OCI-LY3 (cell line): Measurements from ENCODE around the gene CST8.

ENCODE experiments used
- H2AFZ ChIP-seq: fragments of 200-600, 300-600 bp; shearing (Covaris generic); 2 replicates; pipeline ENCODE4 v1.6.0; 2014; ENCODE audit warnings: antibody characterized with exemption, low read depth, low read length
- H3K27ac ChIP-seq: fragments of 200-600, 300-600 bp; sonication (generic); 2 replicates; pipeline ENCODE4 v1.5.1; 2014; ENCODE audit warnings: mild to moderate bottlenecking, low read length, moderate library complexity, mixed read lengths
- H3K27me3 ChIP-seq: fragments of 200-600, 300-600 bp; sonication (generic); 2 replicates; pipeline ENCODE4 v1.6.1; 2014; ENCODE audit warnings: low read depth, low read length, mixed read lengths
- H3K36me3 ChIP-seq: fragments of 200-600, 300-600 bp; sonication (generic); replicated peaks from 2 replicates; pipeline ENCODE3; 2014; ENCODE audit warnings: low read depth, low read length, mixed read lengths
- H3K4me1 ChIP-seq: fragments of 300-600, 200-600 bp; sonication (generic); 2 replicates; pipeline ENCODE4 v1.6.1; 2014; ENCODE audit warnings: low read length, mixed read lengths
- H3K4me2 ChIP-seq: fragments of 200-600, 300-600 bp; sonication (generic); 2 replicates; pipeline ENCODE4 v1.6.1; 2014; ENCODE audit warnings: low read length, mixed read lengths
- H3K4me3 ChIP-seq: fragments of 300-600, 200-600 bp; sonication (generic); 2 replicates; pipeline ENCODE4 v1.5.1; 2014; ENCODE audit warnings: antibody characterized with exemption, mild to moderate bottlenecking, low read length, moderate library complexity
- H3K79me2 ChIP-seq: fragments of 300-600, 200-600 bp; shearing (Covaris generic); 2 replicates; pipeline ENCODE4 v1.6.1; 2014; ENCODE audit warnings: mild to moderate bottlenecking, low read length, mixed read lengths
- H3K9ac ChIP-seq: fragments of 300-600, 200-600 bp; shearing (Covaris generic); 2 replicates; pipeline ENCODE4 v1.6.0; 2014; ENCODE audit warnings: mild to moderate bottlenecking, low read length, moderate library complexity
- H3K9me3 ChIP-seq: fragments of 200-600, 300-600 bp; shearing (Covaris generic); 2 replicates; pipeline ENCODE4 v1.6.1; 2014; ENCODE audit warnings: low read length, mixed read lengths; ENCODE audit not compliant: insufficient read depth
- H4K20me1 ChIP-seq: fragments of 200-600, 300-600 bp; sonication (generic); 2 replicates; pipeline ENCODE4 v1.6.1; 2016; ENCODE audit warnings: low read length, mixed read lengths; ENCODE audit not compliant: insufficient read depth
- EZH2phosphoT487 ChIP-seq: fragments of 200-600 bp; shearing (Covaris generic); IDR thresholded peaks from 2 replicates; pipeline ENCODE4 v1.6.1; 2018; ENCODE audit warnings: antibody characterized with exemption, mixed run types, low read depth
- TF ChIP-seq, protein P1 (sequence below): fragments of 200-600, 300-600 bp; sonication (generic); IDR thresholded peaks from 2 replicates; pipeline ENCODE4 v1.5.1; 2014; ENCODE audit warnings: antibody characterized with exemption, low read length, low read depth

Gene CST8

DNA sequence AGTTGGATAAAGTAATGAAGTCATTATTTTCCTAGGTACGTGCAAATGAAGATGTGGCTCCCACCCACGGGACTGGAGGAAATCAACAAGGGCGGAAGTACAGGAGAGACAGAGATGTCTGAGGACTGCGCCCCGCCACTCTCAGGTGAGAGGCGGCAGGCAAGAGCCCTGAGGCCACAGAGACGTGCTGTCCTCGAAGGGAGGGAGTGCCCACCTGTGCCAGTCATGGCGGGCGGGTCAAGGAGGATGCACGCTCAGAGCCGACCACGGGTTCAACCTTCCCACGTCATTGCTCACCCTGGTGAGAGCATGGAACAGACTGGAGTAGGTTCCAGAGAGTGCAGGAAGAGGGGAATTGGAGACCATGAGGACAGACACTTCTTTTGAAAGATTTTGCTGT lies 12.7 kb downstream of the CST8 start:
- H3K9ac ChIP-seq = no peak overlapping the region
- TF ChIP-seq EZH2phosphoT487 = no peak
- TF ChIP-seq, protein P1, sequence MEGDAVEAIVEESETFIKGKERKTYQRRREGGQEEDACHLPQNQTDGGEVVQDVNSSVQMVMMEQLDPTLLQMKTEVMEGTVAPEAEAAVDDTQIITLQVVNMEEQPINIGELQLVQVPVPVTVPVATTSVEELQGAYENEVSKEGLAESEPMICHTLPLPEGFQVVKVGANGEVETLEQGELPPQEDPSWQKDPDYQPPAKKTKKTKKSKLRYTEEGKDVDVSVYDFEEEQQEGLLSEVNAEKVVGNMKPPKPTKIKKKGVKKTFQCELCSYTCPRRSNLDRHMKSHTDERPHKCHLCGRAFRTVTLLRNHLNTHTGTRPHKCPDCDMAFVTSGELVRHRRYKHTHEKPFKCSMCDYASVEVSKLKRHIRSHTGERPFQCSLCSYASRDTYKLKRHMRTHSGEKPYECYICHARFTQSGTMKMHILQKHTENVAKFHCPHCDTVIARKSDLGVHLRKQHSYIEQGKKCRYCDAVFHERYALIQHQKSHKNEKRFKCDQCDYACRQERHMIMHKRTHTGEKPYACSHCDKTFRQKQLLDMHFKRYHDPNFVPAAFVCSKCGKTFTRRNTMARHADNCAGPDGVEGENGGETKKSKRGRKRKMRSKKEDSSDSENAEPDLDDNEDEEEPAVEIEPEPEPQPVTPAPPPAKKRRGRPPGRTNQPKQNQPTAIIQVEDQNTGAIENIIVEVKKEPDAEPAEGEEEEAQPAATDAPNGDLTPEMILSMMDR = no peak
- no peaks in the 10 kb centered on the region for H3K79me2 ChIP-seq

DNA sequence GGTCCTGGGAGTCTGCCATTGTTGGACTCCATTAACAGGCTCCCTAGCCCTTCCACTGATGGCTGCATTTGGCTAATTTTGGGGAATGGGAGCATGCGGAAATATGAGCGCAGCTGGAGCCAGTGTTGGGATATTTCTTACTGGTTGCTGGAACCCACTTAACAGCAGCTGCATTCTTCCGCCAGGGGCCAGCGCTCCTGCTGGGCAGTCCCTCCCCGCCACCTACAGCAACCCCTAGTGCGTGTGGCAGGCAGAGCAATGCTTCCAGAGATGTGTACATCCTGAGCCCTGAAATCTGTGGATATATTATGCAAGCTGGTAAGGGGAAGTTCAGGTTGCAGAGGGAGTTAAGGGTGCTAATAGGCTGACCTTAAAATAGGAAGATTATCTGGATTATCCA lies 16.4 kb downstream of the CST8 start:
- no peak overlapping the region for H3K27ac ChIP-seq
- no peaks in the 10 kb centered on the region for H3K79me2 ChIP-seq
- H3K9me3 ChIP-seq = no peaks in the 10 kb centered on the region
- H3K4me2 ChIP-seq = no peak overlapping the region
- no peak overlapping the region for H2AFZ ChIP-seq
- H3K27me3 ChIP-seq = peaks cover 17% of the 10 kb centered on the region
- no peak overlapping the region for H3K9ac ChIP-seq
- TF ChIP-seq EZH2phosphoT487 = no peak
- TF ChIP-seq, protein P1 = no peak
- H3K36me3 ChIP-seq = no peaks in the 10 kb centered on the region
- H3K4me3 ChIP-seq = no peak overlapping the region
- no peaks in the 10 kb centered on the region for H4K20me1 ChIP-seq
- no peaks in the 10 kb centered on the region for H3K4me1 ChIP-seq

More for the DNA sequence above, 12.7 kb downstream of the CST8 start:
- no peaks in the 10 kb centered on the region for H3K4me1 ChIP-seq
- H3K9me3 ChIP-seq = no peaks in the 10 kb centered on the region
- H4K20me1 ChIP-seq = no peaks in the 10 kb centered on the region
- H3K27me3 ChIP-seq = peaks cover 21% of the 10 kb centered on the region
- no peak overlapping the region for H3K4me3 ChIP-seq
- H3K4me2 ChIP-seq = no peak overlapping the region
- no peak overlapping the region for H2AFZ ChIP-seq
- no peaks in the 10 kb centered on the region for H3K36me3 ChIP-seq
- no peak overlapping the region for H3K27ac ChIP-seq

DNA sequence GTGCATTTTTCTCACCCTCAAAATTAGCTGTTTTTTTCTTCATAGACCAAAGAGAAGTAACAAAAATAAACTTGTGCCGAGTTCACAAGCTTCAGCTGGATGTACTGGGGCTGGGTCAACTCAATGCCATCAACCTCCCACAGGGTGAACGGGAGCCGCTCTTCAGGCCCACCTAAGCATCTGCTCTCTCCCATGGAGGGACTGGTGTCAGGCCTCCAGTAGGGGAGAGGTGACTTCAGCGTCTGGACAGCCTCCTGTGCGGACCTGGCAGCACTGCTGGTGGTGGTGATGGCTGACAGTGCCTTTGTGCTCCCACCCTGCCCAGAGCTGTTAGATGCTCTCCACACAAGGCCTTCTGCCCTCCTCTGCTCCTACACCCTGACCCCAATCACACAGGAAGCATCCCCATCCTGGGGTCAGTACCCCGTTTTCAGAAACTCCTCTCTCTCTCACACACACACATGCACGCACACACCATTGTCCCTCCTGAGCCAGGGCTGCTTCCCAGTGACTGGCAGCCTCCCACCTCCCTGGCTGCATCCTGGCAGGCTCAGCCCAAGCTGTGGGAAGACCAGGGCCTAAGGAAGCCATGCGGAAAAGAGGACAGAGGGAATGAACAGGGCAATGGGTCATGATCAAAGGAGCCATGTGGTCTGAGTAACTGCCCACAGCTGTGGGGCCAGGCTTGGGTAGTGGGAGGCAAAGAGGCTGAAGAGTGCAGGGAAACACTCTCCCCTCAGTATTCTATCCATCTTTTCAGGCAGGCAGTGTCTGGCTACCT lies 17.7 kb downstream of the CST8 start:
- Histone ChIP-seq H3K79me2 (no peaks in the 10 kb centered on the region), H2AFZ (no peak overlapping the region), H4K20me1 (no peaks in the 10 kb centered on the region), H3K9me3 (no peaks in the 10 kb centered on the region), H3K36me3 (no peaks in the 10 kb centered on the region), H3K4me1 (peaks cover 5% of the 10 kb centered on the region; the same call in 1 of the 2 replicates), H3K4me3 (no peak overlapping the region), H3K27ac (no peak overlapping the region), H3K9ac (no peak overlapping the region), H3K4me2 (no peak overlapping the region), H3K27me3 (peaks cover 13% of the 10 kb centered on the region)
- TF ChIP-seq, protein P1 = no peak
- TF ChIP-seq EZH2phosphoT487 = no peak

DNA sequence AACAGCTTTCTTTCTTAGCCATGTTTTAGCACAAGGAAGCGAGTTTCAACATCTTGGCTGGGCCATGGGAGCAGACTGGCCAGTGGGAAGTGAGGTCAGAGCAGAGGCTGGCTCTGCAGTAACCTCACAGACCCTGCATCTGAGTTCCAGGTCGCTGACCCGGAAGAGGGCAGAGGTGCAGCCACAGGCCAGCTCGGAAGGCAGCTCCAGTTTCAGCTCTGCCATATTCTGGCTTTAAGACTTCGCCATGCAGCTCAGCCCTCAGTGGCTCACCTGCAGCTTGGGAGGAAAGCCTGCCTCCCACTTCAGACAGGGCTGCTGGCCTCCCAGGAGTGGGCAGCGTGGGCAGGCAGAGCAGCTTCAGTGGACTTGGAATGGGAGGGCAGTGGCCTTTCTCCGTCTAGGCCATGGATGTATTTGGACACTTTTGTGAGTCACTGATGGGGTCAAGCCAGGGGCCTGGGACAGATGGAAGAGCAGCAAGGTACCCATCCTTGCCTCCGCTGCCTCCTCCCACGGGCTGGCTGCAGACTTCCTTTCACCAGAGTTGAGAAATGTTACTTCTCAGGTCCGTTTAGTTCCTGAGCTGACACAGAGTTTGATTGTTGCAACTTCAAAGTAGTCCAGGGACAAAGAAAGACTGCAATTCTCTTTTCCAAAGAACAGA lies 18.5 kb downstream of the CST8 start:
- Histone ChIP-seq H4K20me1 (no peaks in the 10 kb centered on the region), H2AFZ (no peak overlapping the region), H3K4me2 (no peak overlapping the region), H3K9me3 (no peaks in the 10 kb centered on the region), H3K79me2 (no peaks in the 10 kb centered on the region), H3K36me3 (no peaks in the 10 kb centered on the region), H3K9ac (no peak overlapping the region), H3K27ac (no peak overlapping the region), H3K4me1 (peaks cover 5% of the 10 kb centered on the region; the same call in 1 of the 2 replicates), H3K27me3 (peaks cover 10% of the 10 kb centered on the region; the same call in 1 of the 2 replicates), H3K4me3 (no peak overlapping the region)
- TF ChIP-seq, protein P1 = no peak
- no peak for TF ChIP-seq EZH2phosphoT487
